Esophagus muscularis mucosa (tissue), 4 donors: ENCODE measurements around the gene TMX4.

ENCODE experiments used
- CTCF ChIP-seq, 3 experiments: fragments of 200-600 bp in 2 of 3; fragments of 450-650 bp in 1 of 3; sonication (generic) in 2 of 3; IDR thresholded peaks; one replicate each; pipeline ENCODE4 v1.5.1; 2017 to 2019; ENCODE audit warnings: antibody characterized with exemption in 3 of 3, mild to moderate bottlenecking in 2 of 3, moderate library complexity in 1 of 3
- EP300 ChIP-seq: sonication (generic); formaldehyde crosslinking; IDR thresholded peaks from one replicate; pipeline ENCODE4 v1.6.1; 2017; ENCODE audit warnings: antibody characterized with exemption
- POLR2A ChIP-seq: fragments of 450-650 bp; IDR thresholded peaks from one replicate; pipeline ENCODE4 v1.6.1; 2017; ENCODE audit warnings: antibody characterized with exemption, moderate library complexity, mild to moderate bottlenecking, low read depth
- POLR2AphosphoS5 ChIP-seq, 2 donors: sonication (generic); formaldehyde crosslinking; IDR thresholded peaks; one replicate each; pipeline ENCODE4 v1.6.1; 2017; ENCODE audit warnings: antibody characterized with exemption in 2 of 2

- no peak for TF ChIP-seq POLR2A
- no peak for TF ChIP-seq CTCF (IDR thresholded peaks at IDR 0.05)
- no peak for TF ChIP-seq EP300
- TF ChIP-seq POLR2AphosphoS5 (IDR thresholded peaks at IDR 0.05), result no peak
Observed at GRCh38 chr20:7935027-7935551, 84.5 kb downstream of the TMX4 start.
